Bone marrow (tissue), 2 donors: Measurements from ENCODE around the gene FHOD3.
"Not testable (repeated sequence)": the region's sequence is repeated elsewhere in the genome, so short reads cannot be mapped to it uniquely, and the experiment has no call there.

ENCODE experiments used
- DNase-seq, 2 donors: peaks; one replicate each; lab custom pipeline; 2025; lab: John Stamatoyannopoulos, UW

Gene FHOD3

DNA sequence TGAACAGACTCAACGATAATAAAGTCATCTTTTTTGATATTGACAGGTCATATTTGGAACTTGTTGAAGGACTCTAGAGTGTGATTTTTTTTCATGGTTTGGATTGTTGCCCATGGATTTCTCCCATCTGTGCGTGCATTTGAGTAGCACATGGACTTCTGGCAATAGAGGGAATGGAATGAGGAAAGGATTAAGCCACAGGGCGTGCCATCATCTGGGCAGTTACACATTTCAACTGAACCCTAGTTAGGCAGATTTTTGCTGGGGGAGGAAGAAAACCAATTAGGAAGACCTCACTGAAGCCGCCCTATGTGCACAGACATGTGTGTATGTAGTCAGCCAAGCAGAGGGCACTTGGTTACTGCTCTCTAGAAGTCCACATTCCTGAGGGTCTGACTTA is 458.7 kb downstream of the FHOD3 start:
- no peak for DNase-seq

DNA sequence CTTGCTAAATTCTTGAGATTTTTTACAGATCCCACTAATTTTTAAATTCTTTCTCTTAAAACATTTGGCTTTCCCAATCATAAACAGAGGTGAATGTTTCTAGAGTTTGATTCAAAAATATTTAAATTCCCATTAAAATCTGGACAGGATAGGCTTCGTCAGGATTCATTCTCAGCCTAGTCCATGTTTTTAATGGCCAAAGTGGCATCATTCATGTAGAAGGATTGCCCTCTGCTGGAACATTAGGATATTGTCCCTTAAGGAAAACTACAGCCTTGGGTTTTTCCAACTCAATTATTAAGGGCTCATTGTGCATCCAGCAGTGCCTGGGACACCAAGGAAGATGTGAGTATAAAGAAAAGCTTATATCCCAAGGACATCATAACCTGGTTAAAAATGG is 459.6 kb downstream of the FHOD3 start:
- DNase-seq, result no peak

GRCh38 chr18:36757991-36758390 is 460.5 kb downstream of the FHOD3 start:
- no peak for DNase-seq

DNA sequence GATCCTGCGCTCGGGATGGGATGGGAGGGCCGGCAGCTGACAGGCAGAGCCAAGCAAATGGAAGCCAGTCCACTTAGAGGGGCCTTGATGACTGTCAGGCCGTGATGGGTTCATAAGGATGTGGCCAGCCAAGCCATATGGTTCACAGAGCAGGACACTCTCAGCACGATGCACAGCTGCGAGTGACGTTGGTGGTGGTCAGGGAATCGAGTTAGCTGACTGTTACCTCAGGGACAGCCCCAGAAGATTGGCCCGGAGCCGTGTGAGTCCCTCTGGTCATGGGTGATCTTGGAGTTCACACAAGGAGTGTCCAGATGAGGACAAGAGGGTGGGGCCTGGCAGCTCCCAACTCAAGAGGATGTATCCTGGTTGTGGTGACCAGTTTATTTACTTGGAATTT is 461.1 kb downstream of the FHOD3 start:
- DNase-seq, result no peak

DNA sequence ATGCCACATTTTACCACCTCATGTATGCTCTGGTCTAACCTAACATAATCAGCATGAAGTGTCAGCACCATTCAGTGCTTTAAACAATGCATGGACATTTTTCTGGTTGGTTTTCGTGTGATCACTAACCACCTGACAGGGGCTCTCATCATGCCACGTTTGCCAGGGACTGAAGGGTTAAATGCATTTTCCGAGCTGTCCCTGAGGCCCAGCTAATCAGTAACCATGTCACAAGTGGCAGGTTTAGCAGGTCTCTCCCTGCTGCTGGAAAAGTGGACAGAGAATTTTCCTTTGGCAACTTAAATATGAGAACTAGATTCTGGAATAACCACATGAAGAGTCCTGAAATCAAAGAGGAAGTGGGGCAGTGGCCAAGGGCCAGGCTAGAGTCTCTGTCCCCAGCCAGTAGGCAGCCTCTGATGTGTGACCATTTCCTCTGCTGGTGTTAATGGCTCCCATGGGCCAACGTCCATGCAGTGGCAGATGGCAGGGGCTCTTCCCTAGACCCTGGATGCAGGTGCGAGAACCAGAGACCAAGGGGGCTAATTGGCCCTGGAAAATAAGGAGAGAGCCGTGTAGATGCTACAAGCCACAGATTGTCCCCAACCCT is 461.8 kb downstream of the FHOD3 start:
- no peak for DNase-seq

- no peak for DNase-seq
Observed at GRCh38 chr18:36760598-36760997, 463.1 kb downstream of the FHOD3 start.

DNA sequence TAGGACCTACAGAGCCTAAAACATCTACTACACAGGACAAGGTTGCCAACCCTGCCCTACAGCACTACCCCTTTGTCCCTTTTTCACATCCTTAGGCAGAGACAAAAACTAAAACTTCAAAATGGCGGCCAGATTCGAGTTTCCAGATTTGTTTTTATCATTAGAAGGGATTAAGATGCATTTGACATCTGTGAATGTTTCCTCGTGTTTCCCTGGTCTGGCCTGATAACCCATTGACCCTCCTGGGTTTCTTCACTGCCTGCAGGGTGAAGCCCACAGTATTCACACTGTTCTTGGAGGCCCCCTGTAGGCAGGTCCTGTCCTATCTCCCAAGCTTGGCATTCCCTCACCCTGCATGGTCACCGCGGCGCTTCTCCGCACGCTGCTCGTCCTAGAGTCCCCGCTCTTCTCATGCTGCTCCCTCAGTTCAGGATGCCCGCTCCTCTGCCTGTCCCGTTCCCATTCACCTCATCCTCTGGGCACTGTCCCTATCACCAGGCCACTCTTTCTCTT is 463.7 kb downstream of the FHOD3 start:
- no peak for DNase-seq

- no peak for DNase-seq
Observed at GRCh38 chr18:36762074-36762473, 464.6 kb downstream of the FHOD3 start.

DNA sequence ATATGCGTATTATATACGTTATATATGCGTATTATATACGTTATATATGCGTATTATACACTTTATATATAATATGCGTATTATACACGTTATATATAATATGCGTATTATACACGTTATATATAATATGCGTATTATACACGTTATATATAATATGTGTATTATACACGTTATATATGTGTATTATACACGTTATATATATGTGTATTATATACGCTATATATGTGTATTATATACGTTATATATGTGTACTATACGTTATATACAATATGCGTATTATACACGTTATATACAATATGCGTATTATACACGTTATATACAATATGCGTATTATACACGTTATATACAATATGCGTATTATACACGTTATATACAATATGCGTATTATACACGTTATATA is 465.5 kb downstream of the FHOD3 start:
- DNase-seq, result not testable (repeated sequence)

DNA sequence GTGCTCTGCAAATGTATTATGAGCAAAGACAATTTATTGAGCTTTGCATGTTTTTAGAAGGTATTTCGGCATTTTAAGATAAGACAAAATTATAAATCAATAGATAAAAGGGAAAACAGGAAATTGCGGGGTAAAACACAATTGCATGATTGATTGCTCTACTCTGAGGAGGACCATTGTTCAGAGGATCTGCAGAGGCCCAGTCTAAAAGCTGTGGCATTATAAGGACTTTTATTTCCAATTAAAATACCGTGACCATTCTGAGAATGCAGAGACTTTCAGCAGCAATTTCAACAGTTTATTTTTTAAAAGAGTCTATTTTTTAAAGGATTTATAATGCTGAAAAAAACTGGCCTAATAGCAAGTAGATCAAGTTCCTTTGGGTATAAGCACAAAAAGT is 469.3 kb downstream of the FHOD3 start:
- DNase-seq, result no peak

- DNase-seq, result no peak
Observed at GRCh38 chr18:36769172-36769571, 471.7 kb downstream of the FHOD3 start.

DNA sequence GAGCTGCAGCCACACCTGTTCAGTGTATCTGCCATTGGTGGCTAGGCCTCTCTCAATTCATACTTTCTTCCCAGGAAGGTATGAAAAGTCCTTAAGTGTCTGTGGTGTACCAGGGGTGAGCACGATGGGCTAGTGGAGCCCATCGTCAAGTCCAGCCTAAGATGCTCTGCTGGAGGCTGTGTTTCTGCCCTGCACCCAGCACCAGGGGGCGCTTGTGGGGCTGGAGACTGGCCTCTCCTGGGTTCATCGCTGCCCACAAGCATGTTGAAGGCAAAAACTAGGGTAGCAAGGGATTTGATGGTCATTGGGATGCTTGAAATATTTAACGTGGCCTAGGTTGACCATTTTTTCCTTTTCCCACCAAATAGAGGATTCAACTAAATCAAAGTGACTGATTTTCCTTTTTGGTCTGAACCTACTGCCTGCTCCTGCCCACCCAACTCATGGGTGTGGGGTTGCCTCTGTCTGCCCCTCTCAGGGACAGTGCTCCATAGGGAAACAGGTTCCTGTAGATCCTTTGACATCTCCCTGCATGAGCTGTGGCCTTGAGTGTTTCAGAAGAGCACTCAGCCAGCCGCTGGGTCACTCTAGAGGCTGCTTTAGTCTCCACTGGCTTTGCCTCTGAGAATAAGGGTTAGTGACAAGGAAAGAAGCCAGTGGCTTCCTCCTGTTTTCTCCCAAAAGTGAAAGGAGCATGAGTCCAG is 472.2 kb downstream of the FHOD3 start:
- no peak for DNase-seq

DNA sequence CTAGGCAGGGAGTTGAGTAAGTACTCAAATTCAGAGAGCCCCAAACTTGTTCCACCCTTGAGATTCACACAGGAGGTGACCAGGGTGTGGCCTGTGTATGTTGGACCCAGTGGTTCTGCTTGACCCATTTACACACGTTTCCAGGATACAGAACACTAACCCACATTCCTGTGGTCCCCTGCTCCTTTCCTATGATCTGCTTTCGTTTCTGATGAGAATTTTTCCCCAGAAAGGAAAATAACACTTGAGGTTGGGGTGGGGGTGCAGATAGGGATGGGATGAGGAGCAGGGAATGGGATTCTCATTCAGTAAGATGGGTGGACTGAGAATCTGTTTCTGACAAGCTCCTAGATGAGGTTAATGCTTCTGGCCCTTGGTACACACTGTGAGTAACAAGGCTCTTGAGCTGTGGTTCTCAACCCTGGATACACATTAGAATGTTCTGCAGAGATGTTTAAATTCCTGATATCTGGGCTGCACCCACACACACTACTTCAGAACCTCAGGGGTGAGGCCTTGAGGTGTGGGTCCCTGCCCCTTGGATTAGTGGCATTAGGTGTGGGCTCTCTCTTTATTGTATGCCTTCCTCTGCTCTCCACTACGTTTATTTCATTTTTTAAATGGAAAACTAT is 472.9 kb downstream of the FHOD3 start:
- no peak for DNase-seq

DNA sequence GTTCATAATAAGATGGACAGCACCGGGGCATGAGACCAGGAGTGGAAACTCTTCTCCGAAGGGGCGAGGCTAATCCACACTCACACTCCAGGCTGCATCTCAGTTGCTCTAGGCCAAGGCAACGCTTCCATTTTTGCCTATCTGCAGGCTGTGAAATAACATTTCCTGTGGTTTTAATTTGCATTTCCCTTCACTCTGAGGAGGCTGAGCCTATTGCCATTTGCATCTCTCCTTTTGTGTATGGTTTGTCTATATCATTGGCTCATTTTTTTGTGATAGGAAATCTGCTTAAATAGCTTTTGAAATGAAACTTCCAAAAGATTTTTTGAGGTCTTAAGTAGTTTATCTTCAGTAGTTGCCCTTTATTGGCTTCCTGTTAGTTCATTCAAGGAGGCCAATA is 473.7 kb downstream of the FHOD3 start:
- no peak for DNase-seq

DNA sequence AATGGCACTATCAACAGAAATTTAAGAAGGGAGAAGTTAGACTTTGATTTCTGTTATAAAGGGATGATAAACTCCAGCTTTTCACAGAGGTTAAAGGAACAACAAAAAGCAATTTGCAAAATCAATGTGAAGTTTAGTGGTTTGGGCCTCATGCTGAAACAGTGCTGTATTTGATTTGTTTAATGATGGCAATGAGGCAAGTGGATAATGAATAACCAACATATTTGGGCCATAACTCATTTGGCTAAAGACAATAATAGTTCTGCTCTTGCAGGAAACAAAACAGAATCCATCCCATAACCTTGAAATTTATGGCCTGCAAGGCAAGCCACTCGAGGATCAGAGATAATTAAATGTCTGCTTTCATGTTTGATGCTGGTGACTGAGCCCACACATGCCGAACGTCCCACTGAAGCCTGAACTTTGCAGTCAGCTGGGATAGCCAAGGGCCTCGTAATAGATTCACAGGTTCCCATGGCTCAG is 474.8 kb downstream of the FHOD3 start:
- no peak for DNase-seq

DNA sequence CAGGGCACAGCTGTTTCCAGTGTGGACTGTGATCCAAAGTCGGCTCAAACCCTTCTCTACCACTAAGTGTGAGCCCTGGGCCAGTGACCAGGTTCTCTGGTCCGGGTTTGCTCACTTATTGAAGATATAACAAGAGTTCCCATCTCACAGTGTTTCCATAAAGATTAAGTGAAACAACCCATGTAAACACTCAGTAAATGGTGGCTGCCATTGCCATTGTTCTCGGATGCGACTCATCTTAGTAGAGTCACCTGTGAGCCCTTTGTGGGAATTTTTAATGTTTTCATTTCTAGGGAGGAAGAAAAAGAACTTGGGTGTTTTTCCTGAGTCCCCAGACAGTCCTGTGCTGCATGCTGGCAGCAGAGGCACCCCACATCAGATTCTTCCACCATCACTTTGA is 477.9 kb downstream of the FHOD3 start:
- no peak for DNase-seq

GRCh38 chr18:36776650-36777049 is 479.1 kb downstream of the FHOD3 start:
- no peak for DNase-seq

DNA sequence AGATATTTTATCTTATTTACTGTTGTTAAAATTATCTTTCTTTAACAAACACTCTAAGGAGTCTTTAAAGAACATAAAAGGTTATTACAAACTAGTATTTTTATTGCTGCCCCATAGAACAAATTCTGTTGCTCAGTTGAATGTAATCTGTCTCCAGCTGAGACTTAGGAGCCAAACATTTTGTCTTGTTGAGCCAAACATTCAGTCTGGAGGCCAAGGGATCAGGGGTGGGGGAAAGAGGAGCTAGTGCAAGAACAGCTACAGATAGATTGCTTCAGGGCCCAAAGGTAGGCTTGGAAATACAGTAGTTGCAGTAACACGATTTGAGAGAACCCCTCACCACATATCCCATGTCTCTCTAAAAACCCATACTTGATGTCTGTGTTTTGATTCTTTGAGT is 480.1 kb downstream of the FHOD3 start:
- no peak for DNase-seq

DNA sequence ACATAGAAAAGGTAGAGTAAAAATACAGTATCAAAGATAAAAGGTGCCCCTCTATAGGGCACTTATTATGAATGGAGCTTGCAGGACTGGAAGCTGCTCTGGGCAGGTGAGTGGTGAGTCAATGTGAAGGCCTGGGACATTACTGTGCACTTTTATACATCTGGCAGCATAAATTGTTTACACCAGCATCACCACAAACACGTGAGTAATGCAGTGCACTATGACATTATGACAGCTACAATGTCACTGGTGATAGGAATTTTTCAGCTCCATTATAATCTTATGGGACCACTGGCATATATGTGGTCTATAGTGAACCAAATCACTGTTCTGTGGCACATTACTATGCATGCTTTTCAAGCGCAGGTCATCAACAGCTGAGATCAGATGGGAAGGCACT is 483.2 kb downstream of the FHOD3 start:
- DNase-seq, result no peak

DNA sequence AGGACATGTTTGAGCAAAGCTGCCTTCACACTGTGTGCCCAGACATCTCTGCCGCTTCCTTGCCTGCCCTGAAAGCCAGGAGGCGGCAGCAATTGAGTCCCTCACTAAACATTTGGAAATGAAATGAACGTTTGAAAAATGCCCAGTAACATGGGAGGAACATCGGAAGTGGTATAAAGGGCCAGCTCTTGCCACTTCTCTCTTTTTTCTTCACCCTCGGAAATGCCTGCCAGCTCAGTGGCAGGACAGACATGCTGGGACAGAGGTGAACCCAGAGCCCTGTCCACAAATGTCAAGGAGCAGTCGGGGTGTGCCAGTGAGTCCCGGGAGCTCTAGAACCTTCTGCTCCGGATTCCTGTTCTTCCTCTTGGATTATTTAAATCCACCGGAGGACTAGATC is 485.2 kb downstream of the FHOD3 start:
- DNase-seq, result no peak

GRCh38 chr18:36783792-36784191 is 486.3 kb downstream of the FHOD3 start:
- DNase-seq, result no peak

DNA sequence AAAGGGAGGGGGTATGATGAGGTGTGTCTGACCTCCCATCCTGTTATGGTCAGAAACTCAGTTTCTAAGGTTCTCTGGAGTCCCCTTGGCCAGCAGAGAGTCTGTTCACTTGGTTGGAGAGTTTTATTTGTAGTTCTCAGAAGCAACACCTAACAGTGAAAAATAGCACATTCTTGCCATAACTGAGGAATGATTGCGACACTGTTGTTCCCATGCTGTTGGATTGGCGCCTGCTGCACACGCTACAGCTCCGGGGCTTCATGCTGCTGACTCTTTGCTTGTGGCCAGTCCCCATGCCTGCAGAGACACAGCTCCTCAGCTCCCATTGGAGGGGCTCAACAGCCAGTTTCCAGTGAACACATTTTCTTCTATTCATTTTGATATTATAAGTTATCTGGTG is 489.2 kb downstream of the FHOD3 start:
- DNase-seq, result no peak

- DNase-seq, result no peak
Observed at GRCh38 chr18:36792634-36793283, 495.2 kb downstream of the FHOD3 start.
